HepG2 (cell line): Measurements from ENCODE around the gene LSM14B. TPM values are rescaled to one million over a fixed set of nuclear protein-coding genes. Genes with fewer than 3 reads are reported as not detected.
A peak's percentile ranks its signal among the peaks of the same experiment; 100 is the strongest.

Experiments
- ATF5 ChIP-seq: sonication (generic); formaldehyde crosslinking; IDR thresholded peaks from 2 replicates; pipeline ENCODE4 v1.4.0; 2020; ENCODE audit warnings: mild to moderate bottlenecking, low read depth, missing genetic modification reagents
- GATAD1 ChIP-seq: IDR thresholded peaks from 2 replicates; pipeline ENCODE4 v1.6.1; 2016; ENCODE audit warnings: missing genetic modification reagents, missing compliant biosample characterization
- GTF3A ChIP-seq: sonication (generic); formaldehyde crosslinking; conservative IDR thresholded peaks from 2 replicates; pipeline ENCODE4 v1.4.0; 2020; ENCODE audit warnings: mild to moderate bottlenecking, missing genetic modification reagents
- HDAC6 ChIP-seq: fragments of 200-600 bp; sonication (generic); IDR thresholded peaks from 2 replicates; pipeline ENCODE4 v1.7.0; 2017; ENCODE audit warnings: mild to moderate bottlenecking, antibody characterized with exemption, low read length, low read depth
- NCOA5 ChIP-seq: sonication (generic); formaldehyde crosslinking; IDR thresholded peaks from 2 replicates; pipeline ENCODE4 v1.4.0; 2020; ENCODE audit warnings: missing genetic modification reagents
- RFX3 ChIP-seq: IDR thresholded peaks from 2 replicates; pipeline ENCODE4 v1.6.1; 2016; ENCODE audit warnings: missing biosample characterization, missing genetic modification reagents
- STAT5B ChIP-seq: sonication (generic); formaldehyde crosslinking; IDR thresholded peaks from 2 replicates; pipeline ENCODE4 v1.4.0; 2020; ENCODE audit warnings: missing genetic modification reagents
- TEAD2 ChIP-seq: sonication (generic); formaldehyde crosslinking; IDR thresholded peaks from 2 replicates; pipeline ENCODE4 v1.9.0; 2021; ENCODE audit warnings: missing genetic modification reagents
- ZC3H13 ChIP-seq: sonication (generic); formaldehyde crosslinking; IDR thresholded peaks from 2 replicates; pipeline ENCODE4 v1.8.1; 2023; ENCODE audit warnings: mild to moderate bottlenecking, missing genetic modification reagents, moderate library complexity
- ZFP36L2 ChIP-seq: sonication (generic); formaldehyde crosslinking; IDR thresholded peaks from 2 replicates; pipeline ENCODE4 v1.4.0; 2020; ENCODE audit warnings: missing genetic modification reagents
- ZHX2 ChIP-seq, 2 experiments: sonication (generic) in 1 of 2; formaldehyde crosslinking in 1 of 2; IDR thresholded peaks; 2 replicates each; pipeline versions ENCODE4 v1.6.1 to v1.9.0; 2014 to 2022; ENCODE audit warnings: antibody characterized with exemption in 1 of 2, borderline replicate concordance in 1 of 2, inconsistent platforms in 1 of 2, low read depth in 1 of 2, missing genetic modification reagents in 1 of 2
- ZNF280D ChIP-seq: sonication (generic); formaldehyde crosslinking; IDR thresholded peaks from 2 replicates; pipeline ENCODE4 v1.5.1; 2020; ENCODE audit warnings: mild to moderate bottlenecking, missing genetic modification reagents
- ZNF30 ChIP-seq: sonication (generic); formaldehyde crosslinking; IDR thresholded peaks from 2 replicates; pipeline ENCODE4 v1.5.0; 2020; ENCODE audit warnings: mild to moderate bottlenecking, missing genetic modification reagents
- ZNF331 ChIP-seq: sonication (generic); formaldehyde crosslinking; IDR thresholded peaks from 2 replicates; pipeline ENCODE4 v1.4.0; 2020; ENCODE audit warnings: missing genetic modification reagents
- ZNF703 ChIP-seq: sonication (generic); formaldehyde crosslinking; IDR thresholded peaks from 2 replicates; pipeline ENCODE4 v1.5.1; 2020; ENCODE audit warnings: missing genetic modification reagents, mild to moderate bottlenecking, moderate library complexity, borderline replicate concordance
- polyA plus RNA-seq, 8 experiments: library from polyadenylated mRNA; depleted of rRNA in 3 of 8; stranded (reverse) in 7 of 8; unstranded in 1 of 8; fragments of >200 nt; fragmentation: Illumina TruSeq in 4 of 8; extraction: Trizol in 4 of 8; gene quantifications; 2 replicates each; pipeline versions ENCODE4 v1.2.1 to v1.2.3, GENCODE V29; 2011 to 2016; ENCODE audit warnings: low read depth in 4 of 8, missing spikeins in 1 of 8, mixed read lengths in 1 of 8; ENCODE audit not compliant: insufficient read depth in 1 of 8
- total RNA-seq, 5 experiments: library from RNA; depleted of rRNA; stranded (reverse); fragments of >200 nt; fragmentation: Illumina TruSeq; extraction: Trizol; gene quantifications; 2 replicates each; pipeline ENCODE4 v1.2.3, GENCODE V29; 2016; ENCODE audit warnings: low read depth in 1 of 5
- TF ChIP-seq, protein P1 (sequence below): sonication (generic); formaldehyde crosslinking; IDR thresholded peaks from 2 replicates; pipeline ENCODE4 v1.8.1; 2023; ENCODE audit warnings: missing genetic modification reagents, mild to moderate bottlenecking, borderline replicate concordance
- TF ChIP-seq, protein P2 (sequence below): IDR thresholded peaks from 2 replicates; pipeline ENCODE4 v1.6.1; 2016; ENCODE audit warnings: missing compliant biosample characterization, missing genetic modification reagents, borderline replicate concordance

LSM14B gene
- total and polyA plus RNA-seq, 2 of the 13 experiments (the other 11 are each of a cell fraction or from before 2014, with no cell fraction given), result 43.3 to 79.2 TPM

DNA sequence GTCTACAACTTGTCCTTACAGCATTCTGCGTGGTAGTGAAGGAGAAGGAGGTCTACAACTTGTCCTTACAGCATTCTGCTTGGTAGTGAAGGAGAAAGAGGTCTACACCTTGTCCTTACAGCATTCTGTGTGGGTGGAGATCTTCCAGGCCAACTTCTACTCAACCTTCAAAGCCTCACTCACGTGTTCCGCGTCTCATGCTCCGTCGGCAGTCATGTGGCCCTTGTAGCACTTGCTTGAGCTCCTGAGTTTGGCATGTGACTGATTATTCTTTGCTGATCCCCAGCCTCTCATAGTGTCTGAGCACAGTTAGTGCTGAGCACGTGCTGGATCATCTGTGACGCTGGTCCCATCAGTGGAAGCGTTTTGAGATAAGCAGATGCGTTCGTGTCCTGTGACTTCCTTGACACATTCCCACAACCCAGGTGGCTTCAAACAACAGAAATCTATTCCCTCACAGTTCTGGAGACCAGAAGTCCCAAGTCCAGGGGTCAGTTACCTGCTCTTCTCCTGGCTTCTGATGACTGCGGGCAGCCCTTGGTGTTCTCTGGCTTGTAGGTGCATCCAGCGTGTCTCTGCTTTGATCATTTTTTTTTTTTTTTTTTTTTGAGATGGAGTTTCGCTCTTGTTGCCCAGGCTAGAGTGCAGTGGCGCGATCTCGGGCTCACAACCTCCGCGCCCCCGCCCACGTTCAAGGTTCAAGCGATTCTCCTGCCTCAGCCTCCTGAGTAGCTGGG is 23.9 kb downstream of the LSM14B start (continued):
- TF ChIP-seq ZHX2 (IDR thresholded peaks at IDR 0.05; ENCODE audit: low read depth) (peak; percentile 39; the same call in 1 of the 2 replicates), ZHX2 (CRISPR knock-in tag; IDR thresholded peaks at IDR 0.05; ENCODE audit: borderline replicate concordance) (no peak), ZNF703 (CRISPR knock-in tag) (no peak), ZFP36L2 (CRISPR knock-in tag) (no peak), STAT5B (CRISPR knock-in tag) (0 out of 2 replicates have a peak, but pooled peaks have one; percentile 13), RFX3 (no peak), GTF3A (CRISPR knock-in tag) (no peak), ZNF30 (CRISPR knock-in tag) (no peak), ATF5 (CRISPR knock-in tag) (0 out of 2 replicates have a peak, but pooled peaks have one; percentile 37), ZNF331 (peak; percentile 33; the same call in 1 of the 2 replicates), HDAC6 (no peak), NCOA5 (CRISPR knock-in tag) (no peak), ZNF280D (peak; percentile 53; the same call in 1 of the 2 replicates), GATAD1 (peak; percentile 49; the same call in 1 of the 2 replicates), TEAD2 (CRISPR knock-in tag) (no peak), ZC3H13 (0 out of 2 replicates have a peak, but pooled peaks have one; percentile 40)
- TF ChIP-seq, protein P1, sequence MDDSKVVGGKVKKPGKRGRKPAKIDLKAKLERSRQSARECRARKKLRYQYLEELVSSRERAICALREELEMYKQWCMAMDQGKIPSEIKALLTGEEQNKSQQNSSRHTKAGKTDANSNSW, result 0 out of 2 replicates have a peak, but pooled peaks have one; percentile 73
- TF ChIP-seq, protein P2, sequence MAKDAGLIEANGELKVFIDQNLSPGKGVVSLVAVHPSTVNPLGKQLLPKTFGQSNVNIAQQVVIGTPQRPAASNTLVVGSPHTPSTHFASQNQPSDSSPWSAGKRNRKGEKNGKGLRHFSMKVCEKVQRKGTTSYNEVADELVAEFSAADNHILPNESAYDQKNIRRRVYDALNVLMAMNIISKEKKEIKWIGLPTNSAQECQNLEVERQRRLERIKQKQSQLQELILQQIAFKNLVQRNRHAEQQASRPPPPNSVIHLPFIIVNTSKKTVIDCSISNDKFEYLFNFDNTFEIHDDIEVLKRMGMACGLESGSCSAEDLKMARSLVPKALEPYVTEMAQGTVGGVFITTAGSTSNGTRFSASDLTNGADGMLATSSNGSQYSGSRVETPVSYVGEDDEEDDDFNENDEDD, result peak; percentile 91
